ENCODE results near the gene CPVL.
"Not testable (repeated sequence)": the region's sequence is repeated elsewhere in the genome, so short reads cannot be mapped to it uniquely, and the experiment has no call there.

CPVL gene

GRCh38 chr7:29095631-29096445 lies 50.5 kb downstream of the CPVL start:
- peak; percentile 24 for DNase-seq (ENCODE audit: low read depth)
- no peak overlapping the region for H3K4me3 ChIP-seq (ENCODE audit: low read length)
- no peak for TF ChIP-seq CTCF (conservative IDR thresholded peaks at IDR 0.05; ENCODE audit: low read length)

- not testable (repeated sequence) for H3K4me3 ChIP-seq (ENCODE audit: low read length); DNase-seq (ENCODE audit: low read depth)
Measured at GRCh38 chr7:29093091-29093490, 53.2 kb downstream of the CPVL start.

- H3K4me3 ChIP-seq (ENCODE audit: low read length): peak overlapping the region; percentile 41
- DNase-seq (ENCODE audit: low read depth): no peak
- TF ChIP-seq CTCF (conservative IDR thresholded peaks at IDR 0.05; ENCODE audit: low read length): peak; percentile 3; the same call in 1 of the 2 replicates
Measured at GRCh38 chr7:29091715-29092114, 54.6 kb downstream of the CPVL start.

GRCh38 chr7:29090836-29091601 lies 55.3 kb downstream of the CPVL start:
- peak overlapping the region; percentile 41 for H3K4me3 ChIP-seq (ENCODE audit: low read length)
- no peak for TF ChIP-seq CTCF (conservative IDR thresholded peaks at IDR 0.05; ENCODE audit: low read length)
- DNase-seq (ENCODE audit: low read depth): no peak

- no peak for TF ChIP-seq CTCF (conservative IDR thresholded peaks at IDR 0.05; ENCODE audit: low read length)
- H3K4me3 ChIP-seq (ENCODE audit: low read length): no peak overlapping the region
- no peak for DNase-seq (ENCODE audit: low read depth)
Measured at GRCh38 chr7:29090151-29090805, 56.1 kb downstream of the CPVL start.

GRCh38 chr7:29087840-29088170 lies 58.5 kb downstream of the CPVL start:
- H3K4me3 ChIP-seq (ENCODE audit: low read length): no peak overlapping the region
- no peak for DNase-seq (ENCODE audit: low read depth)
- no peak for TF ChIP-seq CTCF (conservative IDR thresholded peaks at IDR 0.05; ENCODE audit: low read length)

- no peak overlapping the region for H3K4me3 ChIP-seq (ENCODE audit: low read length)
- TF ChIP-seq CTCF (conservative IDR thresholded peaks at IDR 0.05; ENCODE audit: low read length): no peak
- no peak for DNase-seq (ENCODE audit: low read depth)
Measured at GRCh38 chr7:29086545-29086944, 59.8 kb downstream of the CPVL start.
